Colonic mucosa (tissue), 4 donors: Measurements from ENCODE around the gene TMEM100. TPM values are rescaled to one million over a fixed set of nuclear protein-coding genes. Genes with fewer than 3 reads are reported as not detected.

Experiments used
- DNase-seq: peaks from one replicate; pipeline ENCODE4 v3.0.0-alpha.2; 2020
- H3K27ac ChIP-seq: fragments of 200-600 bp; one replicate; pipeline ENCODE4 v1.8.0; 2021
- H3K27me3 ChIP-seq: fragments of 200-600 bp; one replicate; pipeline ENCODE4 v1.8.0; 2021
- H3K36me3 ChIP-seq: fragments of 200-600 bp; one replicate; pipeline ENCODE4 v1.8.0; 2021
- H3K4me1 ChIP-seq: fragments of 200-600 bp; one replicate; pipeline ENCODE4 v1.8.0; 2021; ENCODE audit warnings: mild to moderate bottlenecking
- H3K4me3 ChIP-seq: fragments of 200-600 bp; one replicate; pipeline ENCODE4 v1.8.0; 2021
- H3K9ac ChIP-seq, 2 donors: one replicate each; pipeline ENCODE4 v1.7.0; 2013; ENCODE audit warnings: control low read depth in 2 of 2, low read depth in 2 of 2, low read length in 2 of 2
- H3K9me3 ChIP-seq: fragments of 200-600 bp; one replicate; pipeline ENCODE4 v1.8.0; 2021
- intact Hi-C: fragments of 100-400 bp; cut with DNase I; formaldehyde crosslinking; loops from one replicate; pipeline ENCODE4 v1.14.1; 2022
- total RNA-seq, 2 donors: library from RNA; stranded (reverse); fragmentation: NEBNext Ultra II Directional in 1 of 2; extraction: Animal tissue kit (Norgen Biotek cat#: 25700) in 1 of 2; gene quantifications; one replicate each; pipeline ENCODE4 v1.2.1, GENCODE V29; 2021
- TF ChIP-seq, protein P1 (sequence below): fragments of 200-600 bp; IDR thresholded peaks from one replicate; pipeline ENCODE4 v1.8.0; 2022; ENCODE audit warnings: antibody characterized with exemption, mild to moderate bottlenecking
- donor health status: healthy.
- donor health status: DM: no; HTN: no; CAD: no.
- donor health status: DM: no; HTN: no; CAD: no.

TMEM100 gene, protein sequence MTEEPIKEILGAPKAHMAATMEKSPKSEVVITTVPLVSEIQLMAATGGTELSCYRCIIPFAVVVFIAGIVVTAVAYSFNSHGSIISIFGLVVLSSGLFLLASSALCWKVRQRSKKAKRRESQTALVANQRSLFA
- total RNA-seq, result 1 to 10 TPM; 2.8 to 7.1 TPM

DNA sequence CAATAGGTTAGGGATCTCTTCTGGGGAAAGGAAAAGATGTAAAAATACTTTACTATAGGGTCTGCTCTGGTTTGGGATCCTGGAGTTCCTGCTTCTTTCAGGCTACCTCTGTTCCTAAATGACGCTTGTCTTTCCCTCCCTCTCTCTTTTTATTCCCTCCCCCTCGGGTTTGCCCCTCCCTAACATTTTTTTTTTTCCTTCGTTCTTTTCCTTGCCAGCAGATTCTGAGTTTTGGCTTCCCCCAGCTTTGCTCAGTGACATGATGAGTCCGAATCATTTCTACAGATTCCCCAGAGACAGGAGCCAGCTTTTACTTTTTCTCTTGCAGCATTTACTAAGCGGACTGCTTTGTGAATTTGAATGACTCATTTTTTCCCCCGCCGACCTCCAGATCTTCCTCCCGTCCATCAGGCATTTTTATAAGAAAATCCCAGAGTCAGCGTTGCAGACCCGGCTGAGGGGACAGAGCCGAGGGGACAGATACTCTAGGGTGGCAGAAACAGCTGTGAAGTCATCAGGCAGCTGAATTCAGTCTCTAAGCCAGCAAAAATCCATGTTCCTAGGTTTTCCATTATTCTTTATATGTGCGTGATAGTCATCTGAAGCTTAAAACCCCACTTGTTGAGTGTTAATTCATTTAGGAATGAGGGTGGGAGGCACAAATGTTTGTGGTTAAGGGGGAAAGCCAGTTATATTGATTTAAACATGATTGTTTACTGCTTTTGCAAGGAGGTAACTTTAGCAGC, at the start of gene TMEM100:
Gene TMEM100, minus strand, starts transcription at position 123 of the 746 bp plus-strand sequence. CDS start 1,794 bp downstream, outside the sequence.
- Histone ChIP-seq H3K27ac (peak within 1 kb of the TSS; percentile 26), H3K36me3 (no peaks in the 10 kb centered on the region), H3K4me1 (no peaks in the 10 kb centered on the region), H3K4me3 (peak within 1 kb of the TSS; percentile 14), H3K27me3 (no peaks in the 10 kb centered on the region), H3K9me3 (no peaks in the 10 kb centered on the region), H3K9ac (peak within 1 kb of the TSS in 1 of 2 donors; percentile 36)
- TF ChIP-seq, protein P1, sequence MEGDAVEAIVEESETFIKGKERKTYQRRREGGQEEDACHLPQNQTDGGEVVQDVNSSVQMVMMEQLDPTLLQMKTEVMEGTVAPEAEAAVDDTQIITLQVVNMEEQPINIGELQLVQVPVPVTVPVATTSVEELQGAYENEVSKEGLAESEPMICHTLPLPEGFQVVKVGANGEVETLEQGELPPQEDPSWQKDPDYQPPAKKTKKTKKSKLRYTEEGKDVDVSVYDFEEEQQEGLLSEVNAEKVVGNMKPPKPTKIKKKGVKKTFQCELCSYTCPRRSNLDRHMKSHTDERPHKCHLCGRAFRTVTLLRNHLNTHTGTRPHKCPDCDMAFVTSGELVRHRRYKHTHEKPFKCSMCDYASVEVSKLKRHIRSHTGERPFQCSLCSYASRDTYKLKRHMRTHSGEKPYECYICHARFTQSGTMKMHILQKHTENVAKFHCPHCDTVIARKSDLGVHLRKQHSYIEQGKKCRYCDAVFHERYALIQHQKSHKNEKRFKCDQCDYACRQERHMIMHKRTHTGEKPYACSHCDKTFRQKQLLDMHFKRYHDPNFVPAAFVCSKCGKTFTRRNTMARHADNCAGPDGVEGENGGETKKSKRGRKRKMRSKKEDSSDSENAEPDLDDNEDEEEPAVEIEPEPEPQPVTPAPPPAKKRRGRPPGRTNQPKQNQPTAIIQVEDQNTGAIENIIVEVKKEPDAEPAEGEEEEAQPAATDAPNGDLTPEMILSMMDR, result no peak
- intact Hi-C loops, result no loop called here
- DNase-seq, result peak; percentile 25

GRCh38 chr17:55772086-55772485, 49.4 kb upstream of the TMEM100 start:
- TF ChIP-seq, protein P1, result no peak
- intact Hi-C loops, result no loop called here

DNA sequence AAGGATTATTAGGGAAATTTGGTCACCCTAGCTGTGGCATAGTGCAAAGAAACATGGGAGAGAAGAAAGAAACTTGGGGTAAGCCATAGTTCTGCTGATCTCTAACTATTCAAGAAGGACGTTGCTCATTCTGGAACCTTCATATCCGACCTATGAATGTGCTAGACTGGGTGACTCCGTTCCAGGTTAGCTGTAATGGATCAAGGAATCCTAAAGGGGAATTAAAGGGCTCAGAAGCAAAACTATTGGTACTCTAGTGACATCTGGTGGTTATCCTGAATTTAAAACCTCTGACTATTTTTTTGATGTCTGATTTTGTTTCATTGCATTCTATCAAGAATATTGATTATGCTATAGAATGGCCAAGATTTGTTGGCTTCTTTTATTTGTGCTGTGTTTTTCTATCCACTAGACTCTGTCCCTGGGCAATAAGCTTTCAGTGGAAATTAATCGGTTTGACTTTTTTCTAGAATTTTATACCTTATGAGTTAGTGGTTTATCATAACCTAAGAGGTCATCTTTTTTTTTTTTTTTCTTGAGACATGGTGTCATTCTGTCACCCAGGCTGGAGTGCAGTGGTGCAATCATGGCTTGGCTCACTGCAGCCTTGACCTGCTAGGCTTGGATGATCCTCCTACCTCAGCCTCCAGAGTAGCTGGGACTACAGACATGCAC, 47.7 kb upstream of the TMEM100 start:
- Histone ChIP-seq H3K4me1 (no peaks in the 10 kb centered on the region), H3K36me3 (peaks cover 16% of the 10 kb centered on the region), H3K9ac (no peak overlapping the region), H3K27me3 (no peaks in the 10 kb centered on the region), H3K9me3 (no peaks in the 10 kb centered on the region), H3K4me3 (no peak overlapping the region), H3K27ac (no peak overlapping the region)
- intact Hi-C loops, result no loop called here
- TF ChIP-seq, protein P1, result peak; percentile 53
- DNase-seq, result no peak

More at GRCh38 chr17:55772086-55772485, 49.4 kb upstream of the TMEM100 start:
- Histone ChIP-seq H3K9me3 (no peaks in the 10 kb centered on the region), H3K4me1 (no peaks in the 10 kb centered on the region), H3K4me3 (no peak overlapping the region), H3K27ac (no peak overlapping the region), H3K27me3 (no peaks in the 10 kb centered on the region), H3K36me3 (peaks cover 19% of the 10 kb centered on the region), H3K9ac (no peak overlapping the region)
- no peak for DNase-seq

- H3K36me3 ChIP-seq, result peaks cover 12% of the 10 kb centered on the region
- no peak overlapping the region for H3K27ac ChIP-seq
- H3K4me3 ChIP-seq, result no peak overlapping the region
- intact Hi-C loops, result loop anchor here (2.0 kb wide), 1 partner anchor 243 kb away; no protein-coding TSS in a partner anchor
- no peaks in the 10 kb centered on the region for H3K9me3 ChIP-seq
- no peak overlapping the region for H3K9ac ChIP-seq
- TF ChIP-seq, protein P1, result no peak
- no peaks in the 10 kb centered on the region for H3K4me1 ChIP-seq
- no peak for DNase-seq
- H3K27me3 ChIP-seq, result no peaks in the 10 kb centered on the region
Observed at GRCh38 chr17:55769625-55770000, 46.9 kb upstream of the TMEM100 start.

- H3K27ac ChIP-seq, result no peak overlapping the region
- H3K9ac ChIP-seq, result no peak overlapping the region
- no peak overlapping the region for H3K4me3 ChIP-seq
- H3K9me3 ChIP-seq, result no peaks in the 10 kb centered on the region
- no peak for DNase-seq
- no peaks in the 10 kb centered on the region for H3K4me1 ChIP-seq
- TF ChIP-seq, protein P1, result no peak
- intact Hi-C loops, result loop anchor here (2.0 kb wide), 1 partner anchor 242 kb away; no protein-coding TSS in a partner anchor
- peaks cover 12% of the 10 kb centered on the region for H3K36me3 ChIP-seq
- H3K27me3 ChIP-seq, result no peaks in the 10 kb centered on the region
Observed at GRCh38 chr17:55768936-55769624, 46.4 kb upstream of the TMEM100 start.
